ENCODE results near the gene PLA2G12B.

DNA sequence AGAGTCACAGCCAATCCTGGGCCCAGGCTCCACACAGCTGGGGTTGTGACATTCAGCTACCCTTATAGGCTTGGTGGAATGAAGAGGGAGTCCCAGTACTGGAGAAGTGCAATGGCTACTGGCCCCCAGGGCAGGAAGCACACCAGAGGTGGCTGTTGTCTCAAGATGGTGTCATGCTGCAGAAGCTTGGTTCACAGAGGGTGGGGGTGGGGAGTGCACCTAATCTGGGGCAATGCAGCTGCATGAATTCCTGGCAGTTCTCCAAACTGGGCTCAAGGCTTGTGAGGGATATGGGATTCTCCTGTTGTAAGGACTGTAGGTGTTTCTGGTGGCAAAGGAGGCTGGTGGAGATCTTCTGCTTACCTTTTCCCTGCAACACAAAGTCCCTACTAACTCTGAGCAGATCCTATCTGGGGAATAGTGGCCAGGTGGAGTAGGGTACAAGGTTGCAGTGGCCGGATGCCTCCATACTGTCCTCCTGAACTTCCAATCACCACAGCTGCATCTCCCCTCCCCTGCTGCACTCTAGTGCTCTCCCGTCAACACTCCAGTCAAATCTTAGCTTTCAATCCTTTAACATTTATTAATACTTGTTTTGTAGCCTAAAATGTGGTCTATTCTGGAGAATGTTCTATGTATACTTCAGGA, 27.4 kb upstream of the PLA2G12B start:
- TF ChIP-seq, protein P1, sequence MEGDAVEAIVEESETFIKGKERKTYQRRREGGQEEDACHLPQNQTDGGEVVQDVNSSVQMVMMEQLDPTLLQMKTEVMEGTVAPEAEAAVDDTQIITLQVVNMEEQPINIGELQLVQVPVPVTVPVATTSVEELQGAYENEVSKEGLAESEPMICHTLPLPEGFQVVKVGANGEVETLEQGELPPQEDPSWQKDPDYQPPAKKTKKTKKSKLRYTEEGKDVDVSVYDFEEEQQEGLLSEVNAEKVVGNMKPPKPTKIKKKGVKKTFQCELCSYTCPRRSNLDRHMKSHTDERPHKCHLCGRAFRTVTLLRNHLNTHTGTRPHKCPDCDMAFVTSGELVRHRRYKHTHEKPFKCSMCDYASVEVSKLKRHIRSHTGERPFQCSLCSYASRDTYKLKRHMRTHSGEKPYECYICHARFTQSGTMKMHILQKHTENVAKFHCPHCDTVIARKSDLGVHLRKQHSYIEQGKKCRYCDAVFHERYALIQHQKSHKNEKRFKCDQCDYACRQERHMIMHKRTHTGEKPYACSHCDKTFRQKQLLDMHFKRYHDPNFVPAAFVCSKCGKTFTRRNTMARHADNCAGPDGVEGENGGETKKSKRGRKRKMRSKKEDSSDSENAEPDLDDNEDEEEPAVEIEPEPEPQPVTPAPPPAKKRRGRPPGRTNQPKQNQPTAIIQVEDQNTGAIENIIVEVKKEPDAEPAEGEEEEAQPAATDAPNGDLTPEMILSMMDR (conservative IDR thresholded peaks at IDR 0.05; ENCODE audit: low read length) = no peak
- TF ChIP-seq EZH2phosphoT487 (IDR thresholded peaks at IDR 0.05; ENCODE audit: borderline replicate concordance, low read depth, low read length) = no peak
